Activated CD4-positive, alpha-beta T cell treated with anti-CD3 and anti-CD28 coated beads, Interleukin-2, amount 10 ng/mL, durations not matched to agents 7 days and 5 days (primary cell): ENCODE measurements around the gene PARVA. TPM values are rescaled to one million over a fixed set of nuclear protein-coding genes. Genes with fewer than 3 reads are reported as not detected.
"Not testable (repeated sequence)": the region's sequence is repeated elsewhere in the genome, so short reads cannot be mapped to it uniquely, and the experiment has no call there.

Source experiments
- CTCF ChIA-PET: fragments of 350-600 bp; sonication (Branson Sonifier 250); formaldehyde crosslinking; loops from one replicate; lab custom pipeline; 2021; ENCODE audit warnings: antibody characterized with exemption; lab: Charles Lee
- POLR2A ChIA-PET: fragments of 350-600 bp; sonication (Branson Sonifier 250); formaldehyde crosslinking; loops from one replicate; lab custom pipeline; 2021; ENCODE audit warnings: antibody characterized with exemption; lab: Charles Lee
- DNase-seq: peaks from one replicate; pipeline ENCODE4 v3.0.0-alpha.2; 2020
- H3K27ac Mint-ChIP-seq: one replicate; pipeline ENCODE4 v1.8.0; 2021; ENCODE audit warnings: mild to moderate bottlenecking, moderate library complexity, mixed read lengths
- H3K27me3 Mint-ChIP-seq: one replicate; pipeline ENCODE4 v1.8.0; 2021; ENCODE audit warnings: mixed read lengths
- H3K36me3 Mint-ChIP-seq: one replicate; pipeline ENCODE4 v1.8.0; 2021; ENCODE audit warnings: low read depth, mixed read lengths
- H3K4me1 Mint-ChIP-seq: one replicate; pipeline ENCODE4 v1.8.0; 2021; ENCODE audit warnings: mixed read lengths
- H3K4me3 Mint-ChIP-seq: one replicate; pipeline ENCODE4 v1.8.0; 2021; ENCODE audit warnings: mild to moderate bottlenecking, moderate library complexity, mixed read lengths
- H3K9me3 Mint-ChIP-seq: one replicate; pipeline ENCODE4 v1.8.0; 2021; ENCODE audit warnings: mixed read lengths
- total RNA-seq, 2 experiments: library from RNA; stranded (reverse); gene quantifications; one replicate each; pipeline ENCODE4 v1.2.3, GENCODE V29; 2021

The PARVA gene
- total RNA-seq, 2 experiments from 2014 or later, result 0.22 TPM; not detected in 1

GRCh38 chr11:12358302-12359188 is 18.8 kb upstream of the PARVA start:
- Mint-ChIP-seq H3K4me1 (peaks cover 43% of the 10 kb centered on the region), H3K27ac (peak overlapping the region; percentile 90), H3K4me3 (no peak overlapping the region), H3K27me3 (no peaks in the 10 kb centered on the region), H3K36me3 (no peaks in the 10 kb centered on the region), H3K9me3 (no peaks in the 10 kb centered on the region)
- ChIA-PET POLR2A (interaction anchor here (0.7 kb wide), 1 partner anchor 1044 kb away, joined by 3 read pairs; no protein-coding TSS in a partner anchor), CTCF (no interaction called here)
- DNase-seq, result no peak

GRCh38 chr11:12359761-12360160 is 17.6 kb upstream of the PARVA start:
- Mint-ChIP-seq H3K36me3 (no peaks in the 10 kb centered on the region), H3K9me3 (peaks cover 5% of the 10 kb centered on the region), H3K27ac (no peak overlapping the region), H3K4me1 (peaks cover 46% of the 10 kb centered on the region), H3K27me3 (no peaks in the 10 kb centered on the region), H3K4me3 (no peak overlapping the region)
- DNase-seq, result no peak
- ChIA-PET CTCF (interaction anchor here (0.6 to 1.4 kb wide), 5 partner anchors 15 to 1819 kb away, joined by 3 to 6 read pairs (median 3); no protein-coding TSS in a partner anchor), POLR2A (no interaction called here)

- peaks cover 5% of the 10 kb centered on the region for H3K9me3 Mint-ChIP-seq
- H3K4me3 Mint-ChIP-seq, result no peak overlapping the region
- no peaks in the 10 kb centered on the region for H3K27me3 Mint-ChIP-seq
- CTCF ChIA-PET, result interaction anchor here (0.9 to 1.4 kb wide), 3 partner anchors 11 to 527 kb away, joined by 3 read pairs; no protein-coding TSS in a partner anchor
- no peak overlapping the region for H3K27ac Mint-ChIP-seq
- POLR2A ChIA-PET, result no interaction called here
- no peak for DNase-seq
- H3K36me3 Mint-ChIP-seq, result peaks cover 6% of the 10 kb centered on the region
- H3K4me1 Mint-ChIP-seq, result peaks cover 48% of the 10 kb centered on the region
Measured at GRCh38 chr11:12361682-12362081, 15.7 kb upstream of the PARVA start.

GRCh38 chr11:12362857-12363256 is 14.5 kb upstream of the PARVA start:
- peaks cover 1% of the 10 kb centered on the region for H3K27me3 Mint-ChIP-seq
- H3K27ac Mint-ChIP-seq, result no peak overlapping the region
- peaks cover 45% of the 10 kb centered on the region for H3K4me1 Mint-ChIP-seq
- H3K36me3 Mint-ChIP-seq, result peaks cover 16% of the 10 kb centered on the region
- ChIA-PET CTCF (interaction anchor here (0.6 to 1.4 kb wide), 4 partner anchors 12 to 526 kb away, joined by 3 to 5 read pairs (median 4); no protein-coding TSS in a partner anchor), POLR2A (no interaction called here)
- H3K4me3 Mint-ChIP-seq, result no peak overlapping the region
- peaks cover 10% of the 10 kb centered on the region for H3K9me3 Mint-ChIP-seq
- DNase-seq, result peak; percentile 11

GRCh38 chr11:12363373-12363772 is 14.0 kb upstream of the PARVA start:
- no peak overlapping the region for H3K4me3 Mint-ChIP-seq
- peaks cover 5% of the 10 kb centered on the region for H3K27me3 Mint-ChIP-seq
- H3K9me3 Mint-ChIP-seq, result peaks cover 10% of the 10 kb centered on the region
- CTCF ChIA-PET, result interaction anchor here (0.6 kb wide), 1 partner anchor 18 kb away, joined by 5 read pairs; no protein-coding TSS in a partner anchor
- POLR2A ChIA-PET, result no interaction called here
- peaks cover 40% of the 10 kb centered on the region for H3K4me1 Mint-ChIP-seq
- no peak for DNase-seq
- no peak overlapping the region for H3K27ac Mint-ChIP-seq
- H3K36me3 Mint-ChIP-seq, result peaks cover 19% of the 10 kb centered on the region

GRCh38 chr11:12365965-12366575 is 11.3 kb upstream of the PARVA start:
- POLR2A ChIA-PET, result not testable (repeated sequence)
- CTCF ChIA-PET, result interaction anchor here (1.0 to 1.4 kb wide), 3 partner anchors 9 to 17 kb away, joined by 3 to 4 read pairs (median 3); partner anchors contain the start of gene PARVA
- H3K4me1 Mint-ChIP-seq, result peaks cover 40% of the 10 kb centered on the region
- peaks cover 23% of the 10 kb centered on the region for H3K9me3 Mint-ChIP-seq
- H3K27me3 Mint-ChIP-seq, result peaks cover 27% of the 10 kb centered on the region
- H3K4me3 Mint-ChIP-seq, result peak overlapping the region; percentile 48
- DNase-seq, result peak; percentile 82
- H3K36me3 Mint-ChIP-seq, result peaks cover 28% of the 10 kb centered on the region
- peak overlapping the region; percentile 90 for H3K27ac Mint-ChIP-seq

GRCh38 chr11:12367057-12367456 is 10.3 kb upstream of the PARVA start:
- CTCF ChIA-PET, result interaction anchor here (1.1 kb wide), 1 partner anchor 16 kb away, joined by 3 read pairs; no protein-coding TSS in a partner anchor
- H3K27me3 Mint-ChIP-seq, result peaks cover 29% of the 10 kb centered on the region
- H3K36me3 Mint-ChIP-seq, result peaks cover 28% of the 10 kb centered on the region
- peaks cover 35% of the 10 kb centered on the region for H3K4me1 Mint-ChIP-seq
- POLR2A ChIA-PET, result interaction anchor here (0.6 kb wide), 1 partner anchor 204 kb away, joined by 3 read pairs; no protein-coding TSS in a partner anchor
- not testable (repeated sequence) for DNase-seq, H3K4me3 Mint-ChIP-seq
- H3K9me3 Mint-ChIP-seq, result peaks cover 23% of the 10 kb centered on the region
- H3K27ac Mint-ChIP-seq, result peak overlapping the region; percentile 5

- H3K27me3 Mint-ChIP-seq, result peaks cover 64% of the 10 kb centered on the region
- ChIA-PET POLR2A (no interaction called here), CTCF (no interaction called here)
- H3K4me3 Mint-ChIP-seq, result no peak overlapping the region
- H3K27ac Mint-ChIP-seq, result no peak overlapping the region
- peaks cover 17% of the 10 kb centered on the region for H3K36me3 Mint-ChIP-seq
- DNase-seq, result no peak
- H3K4me1 Mint-ChIP-seq, result peaks cover 5% of the 10 kb centered on the region
- peaks cover 17% of the 10 kb centered on the region for H3K9me3 Mint-ChIP-seq
Measured at GRCh38 chr11:12372111-12372510, 5.3 kb upstream of the PARVA start.

- H3K27ac Mint-ChIP-seq, result no peak overlapping the region
- H3K36me3 Mint-ChIP-seq, result no peaks in the 10 kb centered on the region
- H3K27me3 Mint-ChIP-seq, result peaks cover 55% of the 10 kb centered on the region
- POLR2A ChIA-PET, result no interaction called here
- H3K4me1 Mint-ChIP-seq, result peaks cover 3% of the 10 kb centered on the region
- no peak for DNase-seq
- no peak overlapping the region for H3K4me3 Mint-ChIP-seq
- no peaks in the 10 kb centered on the region for H3K9me3 Mint-ChIP-seq
- CTCF ChIA-PET, result interaction anchor here (0.7 to 1.3 kb wide), 3 partner anchors 44 to 748 kb away, joined by 3 read pairs; no protein-coding TSS in a partner anchor
Measured at GRCh38 chr11:12375720-12376119, 1.7 kb upstream of the PARVA start.

GRCh38 chr11:12376259-12377081 is 901 bp upstream of the PARVA start:
- peak overlapping the region; percentile 47 for H3K4me3 Mint-ChIP-seq
- peaks cover 3% of the 10 kb centered on the region for H3K4me1 Mint-ChIP-seq
- H3K36me3 Mint-ChIP-seq, result no peaks in the 10 kb centered on the region
- peak overlapping the region; percentile 3 for H3K27ac Mint-ChIP-seq
- CTCF ChIA-PET, result interaction anchor here (1.1 to 1.3 kb wide), 3 partner anchors 10 to 87 kb away, joined by 3 to 4 read pairs (median 3); no protein-coding TSS in a partner anchor
- no peak for DNase-seq
- peaks cover 53% of the 10 kb centered on the region for H3K27me3 Mint-ChIP-seq
- POLR2A ChIA-PET, result no interaction called here
- H3K9me3 Mint-ChIP-seq, result no peaks in the 10 kb centered on the region

- Mint-ChIP-seq H3K27ac (no peak overlapping the region), H3K4me1 (peaks cover 3% of the 10 kb centered on the region), H3K36me3 (no peaks in the 10 kb centered on the region), H3K9me3 (no peaks in the 10 kb centered on the region), H3K4me3 (peak overlapping the region; percentile 47), H3K27me3 (peaks cover 52% of the 10 kb centered on the region)
- ChIA-PET POLR2A (no interaction called here), CTCF (no interaction called here)
- no peak for DNase-seq
Measured at GRCh38 chr11:12377824-12378593, 638 bp downstream of the PARVA start.
